B cell (primary cell): ENCODE results near the gene COG5. TPM values are rescaled to one million over a fixed set of nuclear protein-coding genes. Genes with fewer than 3 reads are reported as not detected.

Source experiments
- ATAC-seq: fragments of 200-7000 bp; cut with Tn5 transposase; one replicate; pipeline ENCODE4 v1.10.0; 2021; ENCODE audit warnings: low read depth, mild to moderate bottlenecking, moderate number of reproducible peaks, moderate library complexity
- CTCF ChIA-PET: fragments of 350-600 bp; sonication (Branson Sonifier 250); formaldehyde crosslinking; loops from one replicate; lab custom pipeline; 2021; ENCODE audit warnings: antibody characterized with exemption, inconsistent platforms; lab: Charles Lee
- POLR2A ChIA-PET: fragments of 350-600 bp; sonication (Branson Sonifier 250); formaldehyde crosslinking; loops from one replicate; lab custom pipeline; 2021; ENCODE audit warnings: antibody characterized with exemption; lab: Charles Lee
- DNase-seq: peaks from one replicate; pipeline ENCODE4 v3.0.0; 2013
- H2AFZ ChIP-seq: 2 replicates; pipeline ENCODE4 v1.6.1; 2012; ENCODE audit warnings: mild to moderate bottlenecking, low read depth, low read length; ENCODE audit not compliant: insufficient read depth, poor library complexity, severe bottlenecking
- H3K27ac ChIP-seq, 2 donors: 1 replicate in 1 of 2; 2 replicates in 1 of 2; pipeline ENCODE4 v1.5.1; 2012 to 2013; ENCODE audit warnings: low read length in 2 of 2, mild to moderate bottlenecking in 2 of 2, moderate library complexity in 1 of 2
- H3K27me3 ChIP-seq, 4 experiments: fragments of 200-600 bp in 1 of 4; sonication (generic) in 1 of 4; replicated peaks in 1 of 4; 1 replicate in 2 of 4; 2 replicates in 2 of 4; pipeline versions ENCODE4 v1.6.1 to v1.7.0; 2013 to 2016; ENCODE audit warnings: low read length in 3 of 4, mild to moderate bottlenecking in 2 of 4, mixed read lengths in 1 of 4, moderate library complexity in 1 of 4; ENCODE audit not compliant: insufficient read depth in 4 of 4, control insufficient read depth in 3 of 4; ENCODE audit errors: control extremely low read depth in 1 of 4
- H3K36me3 ChIP-seq, 2 experiments: replicated peaks in 1 of 2; 1 replicate in 1 of 2; 2 replicates in 1 of 2; pipeline versions ENCODE4 v1.6.1 to v1.7.1; 2013; ENCODE audit warnings: low read length in 1 of 2; ENCODE audit not compliant: insufficient read depth in 2 of 2, control insufficient read depth in 1 of 2; ENCODE audit errors: control extremely low read depth in 1 of 2, extremely low read depth in 1 of 2
- H3K4me1 ChIP-seq, 2 donors: fragments of 200-600 bp in 1 of 2; sonication (generic) in 1 of 2; 1 replicate in 1 of 2; 2 replicates in 1 of 2; pipeline versions ENCODE4 v1.5.1 to v1.6.1; 2013 to 2017; ENCODE audit warnings: low read length in 2 of 2; ENCODE audit not compliant: control insufficient read depth in 2 of 2, insufficient read depth in 2 of 2
- H3K4me2 ChIP-seq: replicated peaks from 2 replicates; pipeline ENCODE3; 2012; ENCODE audit warnings: mild to moderate bottlenecking, low read depth, low read length; ENCODE audit not compliant: poor library complexity, severe bottlenecking
- H3K4me3 ChIP-seq, 5 experiments: fragments of 200-600 bp in 1 of 5; sonication (generic) in 1 of 5; 1 replicate in 3 of 5; 2 replicates in 2 of 5; pipeline versions ENCODE4 v1.5.1 to v1.7.0; 2011 to 2016; ENCODE audit warnings: low read length in 4 of 5, mild to moderate bottlenecking in 4 of 5, low read depth in 2 of 5, control low read depth in 1 of 5, moderate library complexity in 1 of 5; ENCODE audit not compliant: insufficient read depth in 1 of 5; ENCODE audit errors: control extremely low read depth in 1 of 5, extremely low read depth in 1 of 5
- H3K79me2 ChIP-seq: fragments of 200-600 bp; sonication (generic); one replicate; pipeline ENCODE4 v1.6.0; 2016; ENCODE audit warnings: low read length; ENCODE audit not compliant: control insufficient read depth, insufficient read depth
- H3K9ac ChIP-seq: fragments of 200-600 bp; sonication (generic); 2 replicates; pipeline ENCODE4 v1.6.1; 2017; ENCODE audit warnings: mild to moderate bottlenecking, low read length, moderate library complexity
- H3K9me3 ChIP-seq, 3 donors: one replicate each; pipeline versions ENCODE4 v1.6.1 to v1.7.1; 2013; ENCODE audit warnings: low read length in 2 of 3; ENCODE audit not compliant: control insufficient read depth in 2 of 3, insufficient read depth in 1 of 3; ENCODE audit errors: control extremely low read depth in 1 of 3
- H4K20me1 ChIP-seq: 2 replicates; pipeline ENCODE4 v1.6.0; 2012; ENCODE audit warnings: mild to moderate bottlenecking, low read length; ENCODE audit not compliant: insufficient read depth, control insufficient read depth, poor library complexity, severe bottlenecking
- H3K27ac Mint-ChIP-seq: one replicate; pipeline ENCODE4 v1.8.0; 2021; ENCODE audit warnings: mixed read lengths
- H3K27me3 Mint-ChIP-seq: one replicate; pipeline ENCODE4 v1.8.0; 2021; ENCODE audit warnings: mixed read lengths
- H3K4me1 Mint-ChIP-seq: one replicate; pipeline ENCODE4 v1.8.0; 2021; ENCODE audit warnings: mixed read lengths
- H3K4me3 Mint-ChIP-seq: one replicate; pipeline ENCODE4 v1.8.0; 2021; ENCODE audit warnings: mixed read lengths
- H3K9me3 Mint-ChIP-seq: one replicate; pipeline ENCODE4 v1.8.0; 2022; ENCODE audit warnings: mixed read lengths; ENCODE audit not compliant: insufficient read depth
- EZH2 ChIP-seq: IDR thresholded peaks from 2 replicates; pipeline ENCODE4 v1.6.1; 2012; ENCODE audit warnings: borderline replicate concordance, low read depth, mild to moderate bottlenecking, moderate library complexity, low read length; ENCODE audit not compliant: insufficient read depth, poor library complexity, severe bottlenecking
- WGBS: methylation state at CpG from one replicate; pipeline ENCODE4 v1.1.5; 2013; ENCODE audit warnings: missing lambda C conversion rate; ENCODE audit not compliant: insufficient coverage; 5-methylcytosine and 5-hydroxymethylcytosine counted together
- intact Hi-C: fragments of 100-400 bp; cut with micrococcal nuclease; formaldehyde crosslinking; loops from one replicate; pipeline ENCODE4 v1.10.0; 2022
- polyA plus RNA-seq: library from polyadenylated mRNA; depleted of rRNA; stranded (reverse); fragments of >200 nt; gene quantifications from 2 replicates; pipeline ENCODE4 v1.2.3, GENCODE V29; 2012
- total RNA-seq, 2 donors: library from RNA; stranded (reverse); fragments of 120-200 nt in 1 of 2; gene quantifications; 1 replicate in 1 of 2; 2 replicates in 1 of 2; pipeline versions ENCODE4 v1.2.3 to v1.2.4, GENCODE V29; 2013 to 2022
- TF ChIP-seq, protein P1 (sequence below): fragments of 200-600 bp; IDR thresholded peaks from one replicate; pipeline ENCODE4 v1.8.0; 2022; ENCODE audit warnings: antibody characterized with exemption, mild to moderate bottlenecking

Gene COG5
- total and polyA plus RNA-seq, 2 donors (not counting 1 experiment from before 2014, with no cell fraction given): 7.0 to 73.0 TPM

DNA sequence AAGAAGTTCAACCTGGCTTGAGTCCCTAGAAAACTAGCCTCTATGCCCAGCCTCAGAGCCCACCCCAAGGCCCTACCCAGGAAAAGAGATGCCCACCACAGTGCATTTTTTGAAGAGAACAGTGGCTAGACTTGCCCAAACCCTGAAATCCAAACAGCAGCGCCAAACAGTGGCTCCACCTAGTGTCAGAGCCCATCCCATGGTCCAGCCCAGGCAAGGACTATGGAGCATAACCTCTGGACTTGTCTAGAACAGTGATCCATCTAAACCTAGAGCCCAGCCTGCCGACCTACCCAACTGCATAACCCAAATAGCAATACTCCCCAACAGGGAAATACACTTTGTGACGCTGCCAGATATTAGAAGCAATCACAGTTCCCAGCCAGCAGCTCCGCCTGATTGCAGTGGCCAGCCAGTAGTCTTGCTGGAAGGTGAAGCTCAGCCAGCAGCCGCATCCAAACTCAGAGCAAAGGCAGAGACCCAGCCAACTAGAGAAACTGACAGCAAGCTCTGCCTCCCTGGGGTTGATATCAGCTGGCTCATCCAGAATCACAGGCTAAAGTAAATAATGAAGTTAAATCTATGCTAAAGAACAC is 350.4 kb downstream of the COG5 start:
- H3K4me3 ChIP-seq: no peak overlapping the region
- no peak for ATAC-seq
- H3K36me3 ChIP-seq: peaks cover 2 to 23% of the 10 kb centered on the region in 2 experiments
- H2AFZ ChIP-seq: no peak overlapping the region
- H3K9me3 ChIP-seq: peaks cover 0 to 20% (median 14%) of the 10 kb centered on the region in 3 donors
- intact Hi-C loops: no loop called here
- H3K4me1 ChIP-seq: no peaks in the 10 kb centered on the region
- CTCF ChIA-PET: interaction anchor here (0.6 to 1.1 kb wide), 3 partner anchors 61 to 65 kb away, joined by 3 read pairs; no protein-coding TSS in a partner anchor
- no peak for DNase-seq
- H3K27me3 Mint-ChIP-seq: no peaks in the 10 kb centered on the region
- no peaks in the 10 kb centered on the region for H3K79me2 ChIP-seq
- H4K20me1 ChIP-seq: no peaks in the 10 kb centered on the region
- TF ChIP-seq EZH2: no peak
- TF ChIP-seq, protein P1, sequence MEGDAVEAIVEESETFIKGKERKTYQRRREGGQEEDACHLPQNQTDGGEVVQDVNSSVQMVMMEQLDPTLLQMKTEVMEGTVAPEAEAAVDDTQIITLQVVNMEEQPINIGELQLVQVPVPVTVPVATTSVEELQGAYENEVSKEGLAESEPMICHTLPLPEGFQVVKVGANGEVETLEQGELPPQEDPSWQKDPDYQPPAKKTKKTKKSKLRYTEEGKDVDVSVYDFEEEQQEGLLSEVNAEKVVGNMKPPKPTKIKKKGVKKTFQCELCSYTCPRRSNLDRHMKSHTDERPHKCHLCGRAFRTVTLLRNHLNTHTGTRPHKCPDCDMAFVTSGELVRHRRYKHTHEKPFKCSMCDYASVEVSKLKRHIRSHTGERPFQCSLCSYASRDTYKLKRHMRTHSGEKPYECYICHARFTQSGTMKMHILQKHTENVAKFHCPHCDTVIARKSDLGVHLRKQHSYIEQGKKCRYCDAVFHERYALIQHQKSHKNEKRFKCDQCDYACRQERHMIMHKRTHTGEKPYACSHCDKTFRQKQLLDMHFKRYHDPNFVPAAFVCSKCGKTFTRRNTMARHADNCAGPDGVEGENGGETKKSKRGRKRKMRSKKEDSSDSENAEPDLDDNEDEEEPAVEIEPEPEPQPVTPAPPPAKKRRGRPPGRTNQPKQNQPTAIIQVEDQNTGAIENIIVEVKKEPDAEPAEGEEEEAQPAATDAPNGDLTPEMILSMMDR: no peak
- H3K4me2 ChIP-seq: no peak overlapping the region
- no peak overlapping the region for H3K27ac Mint-ChIP-seq
- no peak overlapping the region for H3K9ac ChIP-seq
- H3K9me3 Mint-ChIP-seq: peaks cover 4% of the 10 kb centered on the region
- no peak overlapping the region for H3K27ac ChIP-seq
- no peaks in the 10 kb centered on the region for H3K27me3 ChIP-seq
- WGBS: 96% methylated on average over 5 of the region's 5 CpGs
- H3K4me3 Mint-ChIP-seq: no peak overlapping the region
- no peaks in the 10 kb centered on the region for H3K4me1 Mint-ChIP-seq
- POLR2A ChIA-PET: no interaction called here

DNA sequence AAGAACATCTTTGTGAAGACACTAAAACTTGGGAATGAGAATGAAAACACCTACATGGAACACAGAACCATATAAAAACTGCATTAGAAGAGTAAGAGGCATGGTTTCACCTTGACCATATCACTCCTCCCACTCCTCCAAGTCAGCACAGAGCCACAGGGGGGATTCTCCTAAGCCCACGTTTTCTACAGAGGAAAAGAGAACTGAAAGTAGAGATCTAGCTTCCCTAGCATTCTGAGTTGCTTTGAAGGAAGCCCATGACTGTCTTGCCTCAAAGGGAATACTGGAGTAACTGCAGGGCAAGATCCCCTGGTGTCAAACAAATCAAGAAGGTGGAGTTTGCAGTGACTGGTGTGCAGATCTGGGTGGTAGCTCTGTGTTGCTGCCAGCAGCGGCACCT is 351.0 kb downstream of the COG5 start:
- no peak overlapping the region for H3K27ac ChIP-seq
- H3K4me1 ChIP-seq: no peaks in the 10 kb centered on the region
- CTCF ChIA-PET: interaction anchor here (1.0 to 1.2 kb wide), 3 partner anchors 12 to 65 kb away, joined by 3 read pairs; no protein-coding TSS in a partner anchor
- no peak overlapping the region for H3K4me3 Mint-ChIP-seq
- H3K79me2 ChIP-seq: no peaks in the 10 kb centered on the region
- no CpG with 5 or more reads among the region's 2 CpGs for WGBS
- POLR2A ChIA-PET: no interaction called here
- no peak overlapping the region for H3K4me3 ChIP-seq
- ATAC-seq (no peak), DNase-seq (no peak)
- no peaks in the 10 kb centered on the region for H3K27me3 ChIP-seq
- H3K27ac Mint-ChIP-seq: no peak overlapping the region
- no peak overlapping the region for H3K9ac ChIP-seq
- peaks cover 0 to 20% (median 14%) of the 10 kb centered on the region in 3 donors for H3K9me3 ChIP-seq
- H3K4me1 Mint-ChIP-seq: no peaks in the 10 kb centered on the region
- intact Hi-C loops: no loop called here
- no peaks in the 10 kb centered on the region for H3K27me3 Mint-ChIP-seq
- no peak overlapping the region for H2AFZ ChIP-seq
- H3K4me2 ChIP-seq: no peak overlapping the region
- no peak for TF ChIP-seq EZH2
- TF ChIP-seq, protein P1: no peak
- peaks cover 2 to 23% of the 10 kb centered on the region in 2 experiments for H3K36me3 ChIP-seq
- H3K9me3 Mint-ChIP-seq: peaks cover 4% of the 10 kb centered on the region
- H4K20me1 ChIP-seq: no peaks in the 10 kb centered on the region
